ENCODE data around the gene USH1G. TPM values are rescaled to one million over a fixed set of nuclear protein-coding genes. Genes with fewer than 3 reads are reported as not detected.

USH1G gene
- total and polyA plus RNA-seq, 8 donors = 0.06 to 0.13 (median 0.12) TPM; not detected in 3

DNA sequence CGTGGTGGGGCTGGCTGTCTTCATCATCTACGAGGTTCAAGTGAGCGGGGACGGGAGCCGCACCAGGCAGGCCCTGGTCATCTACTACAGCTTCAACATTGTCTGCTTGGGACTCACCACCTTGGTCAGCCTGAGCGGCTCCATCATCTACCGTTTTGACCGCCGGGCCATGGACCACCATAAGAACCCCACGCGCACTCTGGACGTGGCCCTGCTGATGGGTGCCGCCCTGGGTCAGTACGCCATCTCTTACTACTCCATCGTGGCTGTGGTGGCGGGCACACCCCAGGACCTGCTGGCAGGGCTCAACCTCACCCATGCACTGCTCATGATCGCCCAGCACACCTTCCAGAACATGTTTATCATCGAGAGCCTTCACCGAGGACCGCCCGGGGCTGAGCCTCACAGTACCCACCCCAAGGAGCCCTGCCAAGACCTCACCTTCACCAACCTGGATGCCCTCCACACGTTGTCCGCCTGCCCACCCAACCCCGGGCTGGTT lies 7.5 kb upstream of the USH1G start:
- Histone ChIP-seq H3K4me3 (no peak overlapping the region), H3K36me3 (no peaks in the 10 kb centered on the region), H3K9me3 (no peaks in the 10 kb centered on the region), H3K27me3 (peaks cover 28 to 93% of the 10 kb centered on the region in 2 donors), H3K27ac (no peak overlapping the region), H3K4me1 (no peaks in the 10 kb centered on the region)
- ATAC-seq = no peak
- TF ChIP-seq, protein P1, sequence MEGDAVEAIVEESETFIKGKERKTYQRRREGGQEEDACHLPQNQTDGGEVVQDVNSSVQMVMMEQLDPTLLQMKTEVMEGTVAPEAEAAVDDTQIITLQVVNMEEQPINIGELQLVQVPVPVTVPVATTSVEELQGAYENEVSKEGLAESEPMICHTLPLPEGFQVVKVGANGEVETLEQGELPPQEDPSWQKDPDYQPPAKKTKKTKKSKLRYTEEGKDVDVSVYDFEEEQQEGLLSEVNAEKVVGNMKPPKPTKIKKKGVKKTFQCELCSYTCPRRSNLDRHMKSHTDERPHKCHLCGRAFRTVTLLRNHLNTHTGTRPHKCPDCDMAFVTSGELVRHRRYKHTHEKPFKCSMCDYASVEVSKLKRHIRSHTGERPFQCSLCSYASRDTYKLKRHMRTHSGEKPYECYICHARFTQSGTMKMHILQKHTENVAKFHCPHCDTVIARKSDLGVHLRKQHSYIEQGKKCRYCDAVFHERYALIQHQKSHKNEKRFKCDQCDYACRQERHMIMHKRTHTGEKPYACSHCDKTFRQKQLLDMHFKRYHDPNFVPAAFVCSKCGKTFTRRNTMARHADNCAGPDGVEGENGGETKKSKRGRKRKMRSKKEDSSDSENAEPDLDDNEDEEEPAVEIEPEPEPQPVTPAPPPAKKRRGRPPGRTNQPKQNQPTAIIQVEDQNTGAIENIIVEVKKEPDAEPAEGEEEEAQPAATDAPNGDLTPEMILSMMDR (IDR thresholded peaks at IDR 0.05) = no peak
- intact Hi-C loops (cut with DNase I) = no loop called here
- no peak for DNase-seq

DNA sequence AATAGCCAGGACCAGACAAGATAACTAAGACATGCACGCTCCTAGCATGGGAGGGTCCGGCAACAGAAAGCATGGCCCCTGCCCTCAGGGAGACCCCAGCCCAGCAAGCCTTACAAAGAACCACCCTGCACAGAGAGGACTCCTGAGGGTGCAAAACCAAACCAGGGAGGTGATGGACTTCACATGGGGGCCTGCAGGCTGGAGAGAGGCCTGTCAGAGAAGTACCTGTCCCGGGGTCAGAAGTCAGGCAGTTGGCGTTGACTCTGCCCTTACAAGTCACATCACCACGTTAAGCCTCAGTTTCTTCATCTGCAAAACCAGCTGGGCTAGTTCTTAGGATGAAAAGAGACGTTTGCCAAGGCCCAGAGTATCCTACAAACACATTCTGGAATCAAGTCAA lies 5.7 kb upstream of the USH1G start:
- Histone ChIP-seq H3K4me3 (no peak overlapping the region), H3K27me3 (peaks cover 32 to 93% of the 10 kb centered on the region in 2 donors), H3K36me3 (no peaks in the 10 kb centered on the region), H3K4me1 (peaks cover 6 to 10% of the 10 kb centered on the region in 2 donors), H3K9me3 (no peaks in the 10 kb centered on the region), H3K27ac (no peak overlapping the region)
- TF ChIP-seq, protein P1 (IDR thresholded peaks at IDR 0.05) = no peak
- intact Hi-C loops (cut with DNase I) = no loop called here
- DNase-seq (no peak), ATAC-seq (no peak)

DNA sequence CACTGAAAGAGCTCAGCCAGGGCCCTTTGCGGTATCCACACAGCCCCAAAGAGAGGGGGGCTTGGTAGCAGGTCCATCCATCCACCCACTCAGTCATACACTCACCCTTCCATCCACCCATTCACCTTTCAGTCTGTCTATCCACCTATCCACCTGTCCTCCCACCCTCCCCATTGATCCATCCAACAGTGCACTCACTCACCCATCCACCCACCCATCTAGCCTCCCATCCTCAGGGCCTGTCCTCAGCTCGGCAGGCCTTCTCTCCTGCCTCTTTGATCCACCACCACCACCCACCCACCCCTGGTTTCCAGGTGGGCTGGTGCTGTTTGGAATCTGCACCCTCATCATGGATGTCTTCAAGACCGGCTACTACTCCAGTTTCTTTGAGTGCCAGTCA lies 2.2 kb upstream of the USH1G start:
- Histone ChIP-seq H3K27me3 (peaks cover 53 to 93% of the 10 kb centered on the region in 2 donors), H3K4me3 (no peak overlapping the region), H3K36me3 (no peaks in the 10 kb centered on the region), H3K9me3 (no peaks in the 10 kb centered on the region), H3K4me1 (peaks cover 16 to 23% of the 10 kb centered on the region in 2 donors), H3K27ac (no peak overlapping the region)
- TF ChIP-seq, protein P1 (IDR thresholded peaks at IDR 0.05) = no peak
- intact Hi-C loops (cut with DNase I) = no loop called here
- DNase-seq = no peak
- ATAC-seq = no peak

DNA sequence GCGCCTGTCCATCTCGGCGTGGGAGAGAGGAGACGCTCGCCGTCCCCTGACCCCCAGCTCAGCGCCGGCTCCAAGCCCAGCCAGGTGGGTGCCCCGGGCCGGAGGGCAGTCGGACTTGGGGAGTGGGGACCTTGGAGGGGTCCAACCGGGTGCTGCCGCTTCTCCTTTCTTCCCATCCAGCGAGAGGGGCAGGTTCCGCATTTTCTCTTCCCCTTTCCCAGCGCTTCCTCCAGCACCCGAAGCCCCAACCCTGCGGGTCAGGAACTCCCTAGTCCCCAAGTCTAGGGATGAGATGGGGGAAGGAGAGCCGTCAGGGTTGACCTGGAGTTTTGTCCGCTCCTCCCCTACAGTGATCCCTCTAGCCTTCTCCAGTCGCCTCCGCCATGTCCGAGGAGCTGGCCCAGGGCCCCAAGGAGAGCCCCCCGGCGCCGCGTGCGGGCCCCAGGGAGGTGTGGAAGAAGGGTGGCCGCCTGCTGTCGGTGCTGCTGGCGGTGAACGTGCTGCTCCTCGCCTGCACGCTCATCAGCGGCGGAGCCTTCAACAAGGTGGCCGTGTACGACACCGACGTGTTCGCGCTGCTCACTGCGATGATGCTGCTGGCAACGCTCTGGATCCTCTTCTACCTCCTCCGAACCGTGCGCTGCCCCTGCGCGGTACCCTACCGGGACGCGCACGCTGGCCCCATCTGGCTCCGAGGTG lies 1.3 kb upstream of the USH1G start, which contains the start of gene OTOP2:
Gene OTOP2, plus strand, starts transcription at position 24 of the 699 bp plus-strand sequence. Its CDS starts 360 bp downstream, at position 384.
- TF ChIP-seq, protein P1 (IDR thresholded peaks at IDR 0.05) = no peak
- H3K4me3 ChIP-seq = peak within 1 kb of the TSS; percentile 17 to 21
- DNase-seq (peak in 2 of 4 donors; percentile 74 to 83), ATAC-seq (peak; percentile 49)
- no peaks in the 10 kb centered on the region for H3K36me3 ChIP-seq
- intact Hi-C loops (cut with DNase I) = no loop called here
- no peaks in the 10 kb centered on the region for H3K9me3 ChIP-seq
- peaks cover 16 to 23% of the 10 kb centered on the region in 2 donors for H3K4me1 ChIP-seq
- no peak within 1 kb of the TSS for H3K27ac ChIP-seq
- H3K27me3 ChIP-seq = peaks cover 53 to 94% of the 10 kb centered on the region in 2 donors

DNA sequence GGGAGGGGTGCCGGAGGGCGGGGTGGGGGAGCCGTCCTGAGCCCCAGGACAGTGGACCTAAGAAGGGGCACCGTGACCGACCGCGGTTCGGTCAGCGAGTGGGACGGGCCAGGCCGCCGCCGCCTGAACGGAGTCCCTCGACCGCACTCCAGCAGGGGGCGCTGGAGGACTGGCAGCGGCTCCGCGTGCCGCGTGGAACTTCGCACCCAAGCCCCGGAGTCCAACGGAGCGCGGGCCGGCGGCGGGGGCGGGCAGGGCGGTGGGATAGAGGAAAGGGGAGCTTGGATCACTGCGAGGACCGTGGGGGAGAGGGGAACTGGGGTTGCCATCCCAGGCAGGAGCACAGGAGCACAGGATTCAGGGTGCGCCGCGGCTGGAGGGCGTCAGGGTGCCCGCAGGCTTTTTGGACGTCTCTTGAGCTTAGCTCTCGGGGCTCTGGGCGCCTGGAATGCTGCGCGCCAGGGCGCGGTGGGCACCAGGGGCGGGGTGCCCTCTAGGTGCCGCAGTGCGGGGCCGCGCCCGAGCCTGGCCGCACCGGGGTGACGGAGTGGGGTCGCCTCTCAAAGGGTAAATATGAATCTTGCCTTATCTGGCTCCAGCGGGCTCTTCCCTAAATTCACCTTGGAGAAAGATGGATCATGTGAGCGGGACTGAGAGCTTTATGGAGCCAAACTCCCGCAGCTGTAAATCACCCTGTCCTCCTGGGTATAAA lies 639 bp upstream of the USH1G start:
- DNase-seq (peak in 3 of 4 donors; percentile 53 to 96 (median 78)), ATAC-seq (peak; percentile 86)
- intact Hi-C loops (cut with DNase I) = no loop called here
- peaks cover 53 to 100% of the 10 kb centered on the region in 2 donors for H3K27me3 ChIP-seq
- H3K36me3 ChIP-seq = no peaks in the 10 kb centered on the region
- H3K27ac ChIP-seq = no peak overlapping the region
- peak overlapping the region; percentile 17 to 21 for H3K4me3 ChIP-seq
- TF ChIP-seq, protein P1 (IDR thresholded peaks at IDR 0.05) = peak; percentile 80 to 92
- H3K4me1 ChIP-seq = peaks cover 16 to 23% of the 10 kb centered on the region in 2 donors
- no peaks in the 10 kb centered on the region for H3K9me3 ChIP-seq

All from left lung (tissue), 10 donors.